ENCODE results near the gene IP6K2.

IP6K2 gene

GRCh38 chr3:48688032-48688736, 28.8 kb downstream of the IP6K2 start:
- no peak for DNase-seq

GRCh38 chr3:48687220-48687678, 29.8 kb downstream of the IP6K2 start:
- DNase-seq, result no peak

- DNase-seq, result no peak
Observed at GRCh38 chr3:48686538-48687219, 30.3 kb downstream of the IP6K2 start.

- DNase-seq, result peak; percentile 94
Observed at GRCh38 chr3:48685603-48686511, 31.2 kb downstream of the IP6K2 start, which contains the start of gene NCKIPSD. Gene NCKIPSD (minus strand): TSS chr3:48685915. CDS start chr3:48685807, 108 bp downstream.

- no peak for DNase-seq
Observed at GRCh38 chr3:48685293-48685602, 31.8 kb downstream of the IP6K2 start.

- DNase-seq, result no peak
Observed at GRCh38 chr3:48684480-48685143, 32.4 kb downstream of the IP6K2 start.

GRCh38 chr3:48684054-48684349, 33.0 kb downstream of the IP6K2 start:
- no peak for DNase-seq

GRCh38 chr3:48682786-48683185, 34.2 kb downstream of the IP6K2 start:
- DNase-seq, result no peak

GRCh38 chr3:48681974-48682610, 34.9 kb downstream of the IP6K2 start:
- no peak for DNase-seq

- DNase-seq, result no peak
Observed at GRCh38 chr3:48681541-48681880, 35.5 kb downstream of the IP6K2 start.

GRCh38 chr3:48680811-48681540, 36.0 kb downstream of the IP6K2 start:
- DNase-seq, result no peak

GRCh38 chr3:48679411-48680391, 37.3 kb downstream of the IP6K2 start:
- DNase-seq, result no peak

- no peak for DNase-seq
Observed at GRCh38 chr3:48678566-48679380, 38.2 kb downstream of the IP6K2 start.

GRCh38 chr3:48678056-48678455, 39.0 kb downstream of the IP6K2 start:
- DNase-seq, result no peak

GRCh38 chr3:48674505-48674904, 42.5 kb downstream of the IP6K2 start:
- DNase-seq, result no peak

GRCh38 chr3:48672522-48672921, 44.5 kb downstream of the IP6K2 start:
- no peak for DNase-seq

- DNase-seq, result no peak
Observed at GRCh38 chr3:48664929-48665328, 52.1 kb downstream of the IP6K2 start.

- DNase-seq, result no peak
Observed at GRCh38 chr3:48664313-48664644, 52.7 kb downstream of the IP6K2 start.

- DNase-seq, result peak; percentile 86
Observed at GRCh38 chr3:48663489-48664312, 53.3 kb downstream of the IP6K2 start.
